NCI-H146 (cell line): ENCODE data around the gene ALDH3B2.

Experiments used
- DNase-seq: peaks from one replicate; lab custom pipeline; 2025; lab: John Stamatoyannopoulos, UW

The ALDH3B2 gene

DNA sequence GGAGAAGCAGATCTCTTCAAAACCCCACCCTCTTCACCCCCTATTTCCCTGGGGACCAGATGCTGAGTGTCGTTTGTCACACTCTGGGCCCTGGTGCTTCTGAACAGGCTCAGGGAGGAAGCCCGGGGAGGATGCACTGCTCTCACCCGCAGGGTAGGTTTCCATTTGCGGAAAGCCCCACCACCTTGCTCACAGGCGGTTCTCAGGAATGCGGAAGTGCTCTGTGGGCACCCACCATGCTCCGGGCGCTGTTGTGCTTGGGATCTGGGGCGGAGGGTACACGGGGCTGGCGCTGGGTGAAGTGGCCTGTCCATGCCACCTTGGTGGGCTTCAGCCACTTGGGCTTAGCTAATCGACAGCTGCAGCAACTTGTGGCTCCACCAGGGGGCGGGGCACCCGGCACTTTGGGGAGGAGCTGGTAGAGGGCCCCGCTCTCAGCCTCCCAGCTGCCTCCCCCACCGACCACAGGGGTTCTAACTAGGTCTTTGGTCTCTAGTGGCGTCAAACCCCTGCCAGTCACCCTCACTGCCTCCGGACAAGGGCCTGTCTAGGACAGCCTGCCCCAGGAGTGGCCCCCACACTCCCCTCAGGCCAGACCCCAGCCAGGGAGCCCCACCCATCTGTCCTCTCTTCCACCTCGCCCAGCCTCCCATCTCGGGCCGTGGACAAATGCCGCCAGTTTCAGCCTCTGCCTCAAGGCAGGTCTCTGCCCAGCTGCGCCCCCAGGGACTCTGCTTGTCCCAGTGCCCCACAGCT is 60.3 kb downstream of the ALDH3B2 start:
- peak; percentile 33 for DNase-seq

DNA sequence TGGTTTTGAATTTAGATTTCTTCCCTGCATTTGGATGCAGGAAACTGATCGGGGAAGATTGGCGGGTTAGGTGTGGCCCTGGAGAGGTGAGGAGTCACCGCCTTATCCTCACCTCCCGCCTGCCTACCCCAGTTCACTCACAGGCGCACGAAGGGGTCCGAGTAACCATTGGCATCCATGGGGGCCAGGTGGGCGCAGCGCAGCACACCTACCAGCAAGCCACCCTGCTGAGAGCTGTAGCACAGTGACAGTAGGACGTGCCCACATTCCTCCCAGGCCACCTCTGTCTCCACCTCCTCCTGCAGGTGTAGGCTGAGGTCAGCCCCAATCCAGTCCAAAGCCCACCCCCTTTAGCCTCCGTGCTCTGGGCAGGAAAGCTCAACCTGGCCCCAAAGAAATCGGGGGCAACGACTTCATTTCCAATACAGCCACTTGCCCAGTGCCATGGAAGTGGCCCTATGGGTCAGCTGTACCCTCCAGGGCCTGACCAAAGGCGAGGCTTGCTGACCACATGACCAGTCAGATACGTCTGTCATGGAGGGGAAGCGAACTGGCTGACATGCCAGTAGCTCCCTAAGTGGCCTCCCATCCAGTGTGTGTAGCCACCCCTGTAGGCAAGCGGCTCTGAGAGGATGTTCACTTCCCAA is 61.0 kb downstream of the ALDH3B2 start:
- DNase-seq = no peak

DNA sequence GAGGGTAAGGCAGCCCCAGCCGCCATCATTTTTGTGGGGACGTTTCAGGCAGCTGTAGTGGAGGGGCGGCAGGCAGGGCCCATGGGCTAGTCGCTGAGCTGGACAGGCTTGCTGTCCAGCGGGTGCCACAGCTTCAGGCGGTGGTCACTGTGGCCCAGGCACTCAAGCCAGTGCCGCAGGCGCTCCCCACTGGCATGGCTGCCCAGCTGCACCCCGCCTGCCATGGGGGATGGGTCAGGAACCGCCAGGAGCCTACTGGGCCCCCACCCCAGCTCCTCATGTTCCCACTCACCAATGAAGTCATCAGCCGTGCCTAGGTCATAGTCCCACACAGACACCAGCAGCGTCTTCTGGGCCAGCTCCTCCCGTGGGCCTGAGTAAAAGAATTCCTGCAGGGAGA is 61.7 kb downstream of the ALDH3B2 start:
- no peak for DNase-seq
